ENCODE results near the gene S1PR1.
"Not testable (repeated sequence)": the region's sequence is repeated elsewhere in the genome, so short reads cannot be mapped to it uniquely, and the experiment has no call there.

S1PR1 gene

DNA sequence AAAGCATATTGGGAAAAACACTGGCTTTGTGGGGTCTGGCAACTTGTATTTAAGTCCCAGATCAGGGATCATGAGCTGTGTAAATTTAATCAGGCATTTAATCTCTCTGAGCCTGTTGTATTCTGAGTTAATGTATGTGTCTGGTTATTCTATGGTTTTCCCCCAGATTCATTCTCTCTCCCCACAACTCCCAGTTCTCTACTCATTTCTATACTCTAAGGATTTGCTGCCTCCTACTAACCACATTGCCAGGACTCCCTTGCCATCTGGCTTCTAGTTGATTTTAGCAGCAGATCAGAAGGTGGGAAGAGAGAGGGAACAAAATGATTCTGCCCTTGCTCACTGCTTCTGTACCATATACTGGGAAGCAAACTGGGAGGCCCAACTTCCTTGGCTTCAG is 31.4 kb upstream of the S1PR1 start:
- H3K4me3 ChIP-seq (ENCODE audit: control insufficient read depth, low read depth, low read length), result no peak overlapping the region
- TF ChIP-seq, protein P1, sequence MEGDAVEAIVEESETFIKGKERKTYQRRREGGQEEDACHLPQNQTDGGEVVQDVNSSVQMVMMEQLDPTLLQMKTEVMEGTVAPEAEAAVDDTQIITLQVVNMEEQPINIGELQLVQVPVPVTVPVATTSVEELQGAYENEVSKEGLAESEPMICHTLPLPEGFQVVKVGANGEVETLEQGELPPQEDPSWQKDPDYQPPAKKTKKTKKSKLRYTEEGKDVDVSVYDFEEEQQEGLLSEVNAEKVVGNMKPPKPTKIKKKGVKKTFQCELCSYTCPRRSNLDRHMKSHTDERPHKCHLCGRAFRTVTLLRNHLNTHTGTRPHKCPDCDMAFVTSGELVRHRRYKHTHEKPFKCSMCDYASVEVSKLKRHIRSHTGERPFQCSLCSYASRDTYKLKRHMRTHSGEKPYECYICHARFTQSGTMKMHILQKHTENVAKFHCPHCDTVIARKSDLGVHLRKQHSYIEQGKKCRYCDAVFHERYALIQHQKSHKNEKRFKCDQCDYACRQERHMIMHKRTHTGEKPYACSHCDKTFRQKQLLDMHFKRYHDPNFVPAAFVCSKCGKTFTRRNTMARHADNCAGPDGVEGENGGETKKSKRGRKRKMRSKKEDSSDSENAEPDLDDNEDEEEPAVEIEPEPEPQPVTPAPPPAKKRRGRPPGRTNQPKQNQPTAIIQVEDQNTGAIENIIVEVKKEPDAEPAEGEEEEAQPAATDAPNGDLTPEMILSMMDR (IDR thresholded peaks at IDR 0.05; ENCODE audit: control insufficient read depth, insufficient read depth, low read depth, low read length, missing control alignments), result no peak
- DNase-seq (ENCODE audit: low read depth), result no peak

- DNase-seq (ENCODE audit: low read depth), result not testable (repeated sequence)
Measured at GRCh38 chr1:101206139-101206538, 30.7 kb upstream of the S1PR1 start.

DNA sequence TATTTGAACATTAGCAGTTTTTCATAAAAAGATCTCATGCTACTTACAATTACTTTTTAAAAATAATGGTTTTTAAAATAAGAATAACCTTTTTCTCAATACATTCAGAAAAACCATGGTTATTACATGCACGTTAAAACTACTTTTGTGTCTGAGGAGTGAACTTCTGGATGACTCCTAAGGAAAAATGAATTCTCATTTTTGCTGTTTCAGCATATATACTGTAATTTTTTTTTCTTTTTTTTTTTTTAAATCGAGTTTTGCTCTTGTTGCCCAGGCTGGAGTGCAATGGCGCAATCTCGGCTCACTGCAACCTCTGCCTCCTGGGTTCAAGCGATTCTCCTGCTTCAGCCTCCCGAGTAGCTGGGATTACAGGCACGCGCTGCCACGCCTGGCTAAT is 29.5 kb upstream of the S1PR1 start:
- not testable (repeated sequence) for DNase-seq (ENCODE audit: low read depth); H3K4me3 ChIP-seq (ENCODE audit: control insufficient read depth, low read depth, low read length)

More at GRCh38 chr1:101206139-101206538, 30.7 kb upstream of the S1PR1 start:
- H3K4me3 ChIP-seq (ENCODE audit: control insufficient read depth, low read depth, low read length), result not testable (repeated sequence)

DNA sequence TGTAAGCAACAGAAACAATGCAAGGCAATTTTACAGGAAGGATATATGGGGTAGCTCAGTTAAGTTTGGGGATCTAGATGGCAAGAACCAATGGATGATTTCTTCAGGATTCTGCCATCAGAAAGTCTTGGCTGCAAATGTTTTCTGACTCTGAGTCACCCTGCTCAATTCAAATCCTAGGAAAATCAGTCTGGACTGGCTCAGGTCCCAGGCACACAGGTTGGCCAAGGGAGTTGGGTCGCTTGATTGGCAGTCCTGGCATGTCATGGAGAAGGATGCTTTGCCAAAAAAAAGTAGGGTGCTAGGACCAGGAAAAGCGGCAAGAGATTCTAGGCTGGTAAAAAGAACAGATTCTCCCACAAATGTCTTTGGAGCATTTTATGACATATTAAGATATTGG is 28.9 kb upstream of the S1PR1 start:
- no peak for DNase-seq (ENCODE audit: low read depth)
- TF ChIP-seq, protein P1 (IDR thresholded peaks at IDR 0.05; ENCODE audit: control insufficient read depth, insufficient read depth, low read depth, low read length, missing control alignments), result no peak

DNA sequence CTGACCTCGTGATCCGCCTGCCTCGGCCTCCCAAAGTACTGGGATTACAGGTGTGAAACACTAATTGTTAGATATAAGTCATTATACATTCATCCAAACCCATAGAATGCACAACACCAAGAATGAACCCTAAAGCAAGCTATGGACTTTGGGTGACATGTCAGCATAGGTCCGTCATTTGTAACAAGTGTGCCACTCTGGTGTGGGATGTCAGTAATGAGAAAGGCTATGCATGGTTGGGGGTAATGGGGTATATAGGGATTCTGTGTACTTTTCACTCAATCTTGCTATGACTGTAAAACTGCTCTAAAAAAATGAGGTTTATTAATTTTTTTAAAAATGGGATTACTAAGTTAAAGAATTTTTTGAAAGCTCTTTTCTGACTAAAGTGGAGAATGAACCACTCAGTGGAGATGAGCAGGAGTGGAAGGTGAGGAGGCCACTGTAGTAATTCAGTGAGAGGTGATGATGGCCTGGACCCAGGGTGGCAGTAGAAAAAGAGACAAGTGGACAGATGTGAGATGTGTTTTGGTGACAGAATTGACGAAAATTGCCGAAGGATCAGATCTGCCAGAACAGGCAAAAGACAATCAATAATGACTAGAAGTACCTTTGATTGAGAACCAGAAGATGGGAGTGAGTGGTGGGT is 21.3 kb upstream of the S1PR1 start:
- TF ChIP-seq, protein P1 (IDR thresholded peaks at IDR 0.05; ENCODE audit: control insufficient read depth, insufficient read depth, low read depth, low read length, missing control alignments), result no peak
- H3K4me3 ChIP-seq (ENCODE audit: control insufficient read depth, low read depth, low read length), result no peak overlapping the region
- no peak for DNase-seq (ENCODE audit: low read depth)

More for the DNA sequence above, 28.9 kb upstream of the S1PR1 start:
- H3K4me3 ChIP-seq (ENCODE audit: control insufficient read depth, low read depth, low read length), result no peak overlapping the region

- TF ChIP-seq, protein P1 (IDR thresholded peaks at IDR 0.05; ENCODE audit: control insufficient read depth, insufficient read depth, low read depth, low read length, missing control alignments), result no peak
- H3K4me3 ChIP-seq (ENCODE audit: control insufficient read depth, low read depth, low read length), result no peak overlapping the region
- DNase-seq (ENCODE audit: low read depth), result no peak
Measured at GRCh38 chr1:101216623-101217022, 20.2 kb upstream of the S1PR1 start.

GRCh38 chr1:101217148-101217547 is 19.7 kb upstream of the S1PR1 start:
- H3K4me3 ChIP-seq (ENCODE audit: control insufficient read depth, low read depth, low read length), result no peak overlapping the region
- TF ChIP-seq, protein P1 (IDR thresholded peaks at IDR 0.05; ENCODE audit: control insufficient read depth, insufficient read depth, low read depth, low read length, missing control alignments), result no peak
- DNase-seq (ENCODE audit: low read depth), result no peak

DNA sequence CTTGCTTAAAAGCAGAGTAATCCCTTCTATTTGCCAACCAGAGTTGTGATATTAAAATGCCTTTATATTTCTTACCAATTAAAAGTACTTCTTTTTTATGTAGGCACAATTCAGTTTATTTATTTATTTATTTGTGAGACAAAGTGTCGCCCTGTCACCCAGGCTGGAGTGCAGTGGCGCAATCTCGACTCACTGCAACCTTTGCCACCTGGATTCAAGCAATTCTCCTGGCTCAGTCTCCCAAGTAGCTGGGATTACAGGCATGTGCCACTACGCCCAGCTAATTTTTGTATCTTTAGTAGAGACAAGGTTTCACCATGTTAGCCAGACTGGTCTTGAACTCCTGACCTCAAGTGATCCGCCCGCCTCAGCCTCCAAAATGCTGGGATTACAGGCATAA is 17.9 kb upstream of the S1PR1 start:
- H3K4me3 ChIP-seq (ENCODE audit: control insufficient read depth, low read depth, low read length); DNase-seq (ENCODE audit: low read depth): not testable (repeated sequence)

Measured in AG09309 (cell line).